ENCODE data around the gene HGFAC. TPM values are rescaled to one million over a fixed set of nuclear protein-coding genes. Genes with fewer than 3 reads are reported as not detected.

The HGFAC gene
- total RNA-seq, 1 donor from 2014 or later: not detected

- FAIRE-seq: no peak
- H3K27me3 ChIP-seq (ENCODE audit: control insufficient read depth, insufficient read depth, low read length): peaks cover 41% of the 10 kb centered on the region
Measured at GRCh38 chr4:3473181-3473950, 31.6 kb downstream of the HGFAC start.

GRCh38 chr4:3473996-3474765, 32.4 kb downstream of the HGFAC start:
- no peak for TF ChIP-seq CTCF (IDR thresholded peaks at IDR 0.05; ENCODE audit: insufficient read depth, low read length, severe bottlenecking)
- Histone ChIP-seq H3K27me3 (ENCODE audit: control insufficient read depth, insufficient read depth, low read length) (peaks cover 42% of the 10 kb centered on the region), H3K36me3 (ENCODE audit: control insufficient read depth, insufficient read depth, low read length) (no peaks in the 10 kb centered on the region), H3K4me3 (ENCODE audit: low read depth, low read length) (no peak overlapping the region)
- DNase-seq (ENCODE audit: low read depth): no peak
- FAIRE-seq: no peak

More at GRCh38 chr4:3473181-3473950, 31.6 kb downstream of the HGFAC start:
- TF ChIP-seq CTCF (IDR thresholded peaks at IDR 0.05; ENCODE audit: insufficient read depth, low read length, severe bottlenecking): no peak
- DNase-seq (ENCODE audit: low read depth): no peak
- Histone ChIP-seq H3K4me3 (ENCODE audit: low read depth, low read length) (no peak overlapping the region), H3K36me3 (ENCODE audit: control insufficient read depth, insufficient read depth, low read length) (no peaks in the 10 kb centered on the region)

- no peaks in the 10 kb centered on the region for H3K36me3 ChIP-seq (ENCODE audit: control insufficient read depth, insufficient read depth, low read length)
- H3K4me3 ChIP-seq (ENCODE audit: low read depth, low read length): no peak overlapping the region
- DNase-seq (ENCODE audit: low read depth) (no peak), FAIRE-seq (no peak)
- no peak for TF ChIP-seq CTCF (IDR thresholded peaks at IDR 0.05; ENCODE audit: insufficient read depth, low read length, severe bottlenecking)
- H3K27me3 ChIP-seq (ENCODE audit: control insufficient read depth, insufficient read depth, low read length): peaks cover 38% of the 10 kb centered on the region
Measured at GRCh38 chr4:3475041-3475712, 33.4 kb downstream of the HGFAC start.

GRCh38 chr4:3475713-3476260, 34.0 kb downstream of the HGFAC start:
- DNase-seq (ENCODE audit: low read depth) (no peak), FAIRE-seq (no peak)
- peaks cover 37% of the 10 kb centered on the region for H3K27me3 ChIP-seq (ENCODE audit: control insufficient read depth, insufficient read depth, low read length)

GRCh38 chr4:3476341-3476747, 34.6 kb downstream of the HGFAC start:
- DNase-seq (ENCODE audit: low read depth): no peak
- no peaks in the 10 kb centered on the region for H3K36me3 ChIP-seq (ENCODE audit: control insufficient read depth, insufficient read depth, low read length)
- peaks cover 33% of the 10 kb centered on the region for H3K27me3 ChIP-seq (ENCODE audit: control insufficient read depth, insufficient read depth, low read length)
- no peak overlapping the region for H3K4me3 ChIP-seq (ENCODE audit: low read depth, low read length)
- TF ChIP-seq CTCF (IDR thresholded peaks at IDR 0.05; ENCODE audit: insufficient read depth, low read length, severe bottlenecking): no peak
- no peak for FAIRE-seq

More at GRCh38 chr4:3475713-3476260, 34.0 kb downstream of the HGFAC start:
- Histone ChIP-seq H3K4me3 (ENCODE audit: low read depth, low read length) (no peak overlapping the region), H3K36me3 (ENCODE audit: control insufficient read depth, insufficient read depth, low read length) (no peaks in the 10 kb centered on the region)
- no peak for TF ChIP-seq CTCF (IDR thresholded peaks at IDR 0.05; ENCODE audit: insufficient read depth, low read length, severe bottlenecking)
